ENCODE data around the gene EPHB3.

Gene EPHB3

DNA sequence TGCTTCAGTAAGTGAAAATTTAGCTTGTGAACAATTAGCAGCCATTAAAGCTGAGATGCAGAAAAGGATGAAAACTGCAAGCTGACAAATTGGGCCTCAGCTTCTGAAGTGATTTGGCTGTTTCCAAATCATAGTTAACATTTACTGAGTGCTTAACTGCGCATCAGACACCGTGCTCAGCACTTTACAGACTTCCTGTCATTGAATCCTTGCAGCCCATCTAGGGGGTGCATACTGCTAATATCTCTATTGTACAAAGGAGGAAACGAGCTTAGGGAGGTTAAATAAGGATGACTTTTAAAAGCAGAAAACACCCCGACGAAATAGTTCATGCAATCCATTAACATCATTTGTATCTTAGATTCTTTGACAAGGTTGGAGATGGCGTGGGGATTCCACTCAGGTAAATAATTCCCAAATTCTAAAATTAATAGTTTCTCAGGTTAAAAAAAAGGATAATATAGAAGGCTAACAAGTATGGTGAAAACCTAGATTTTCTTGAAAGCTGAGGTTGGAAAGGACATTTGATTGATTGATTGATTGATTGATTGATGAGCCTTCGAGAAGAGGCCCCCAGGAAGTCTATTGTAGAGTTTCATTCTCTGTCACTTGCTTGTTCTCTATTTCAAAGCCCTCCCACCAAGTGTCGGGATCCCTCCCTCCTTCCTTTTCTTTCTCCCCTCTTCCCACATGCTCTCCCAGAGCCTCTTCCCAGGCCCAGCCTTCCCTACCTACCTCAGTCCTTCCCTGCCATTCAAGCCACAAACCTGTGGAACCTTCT, 23.5 kb upstream of the EPHB3 start:
- no peak for ATAC-seq (replicated peaks; ENCODE audit: extremely low read depth, poor library complexity, severe bottlenecking)
- Mint-ChIP-seq H3K4me3 (no peak overlapping the region), H3K27ac (ENCODE audit: low read depth) (no peak overlapping the region), H3K4me1 (no peaks in the 10 kb centered on the region), H3K36me3 (ENCODE audit: insufficient read depth) (no peaks in the 10 kb centered on the region), H3K9me3 (no peaks in the 10 kb centered on the region), H3K27me3 (peaks cover 70% of the 10 kb centered on the region)
- DNase-seq (ENCODE audit: low spot score in 2 of 2): no peak

DNA sequence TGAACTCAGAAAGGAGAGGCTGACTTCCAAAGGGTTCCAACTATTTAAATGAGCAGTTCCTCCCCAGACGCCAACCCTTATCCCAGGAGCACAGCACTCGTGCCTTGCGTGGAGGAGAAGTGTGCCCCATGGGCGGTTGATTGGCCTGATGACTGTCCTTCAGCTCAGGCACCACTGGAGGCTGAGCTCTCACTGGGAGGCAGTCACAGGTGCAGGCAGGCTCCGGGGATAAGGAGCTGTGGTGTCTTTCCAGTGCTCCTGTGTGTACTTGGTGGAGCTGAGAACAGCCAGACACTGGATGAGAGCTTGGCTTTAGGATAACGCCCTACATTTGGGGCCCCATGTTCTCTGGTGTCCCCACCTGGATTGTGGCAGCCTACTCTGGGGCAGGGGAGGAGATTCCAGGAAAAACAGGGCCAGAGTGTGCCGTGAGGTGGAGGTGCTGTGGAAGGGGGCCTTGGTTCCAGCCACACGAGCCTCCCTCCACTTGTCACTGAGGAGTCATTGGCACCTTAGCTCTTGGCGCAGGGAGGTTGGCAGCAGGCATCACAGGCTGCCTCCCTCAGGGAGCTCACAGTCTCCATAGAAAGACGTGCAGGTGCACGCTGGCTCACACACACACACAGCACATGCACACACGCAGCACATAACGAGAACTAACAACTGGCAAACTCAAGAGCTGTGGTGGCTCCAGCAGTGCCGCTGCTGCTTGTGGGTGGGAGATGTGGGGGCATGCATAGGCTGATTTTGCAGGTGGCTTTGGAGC, 22.7 kb upstream of the EPHB3 start:
- no peaks in the 10 kb centered on the region for H3K9me3 Mint-ChIP-seq
- H3K4me1 Mint-ChIP-seq: peaks cover 6% of the 10 kb centered on the region
- peaks cover 70% of the 10 kb centered on the region for H3K27me3 Mint-ChIP-seq
- H3K27ac Mint-ChIP-seq (ENCODE audit: low read depth): no peak overlapping the region
- ATAC-seq (replicated peaks; ENCODE audit: extremely low read depth, poor library complexity, severe bottlenecking): no peak
- H3K4me3 Mint-ChIP-seq: no peak overlapping the region
- no peaks in the 10 kb centered on the region for H3K36me3 Mint-ChIP-seq (ENCODE audit: insufficient read depth)
- no peak for DNase-seq (ENCODE audit: low spot score in 2 of 2)

DNA sequence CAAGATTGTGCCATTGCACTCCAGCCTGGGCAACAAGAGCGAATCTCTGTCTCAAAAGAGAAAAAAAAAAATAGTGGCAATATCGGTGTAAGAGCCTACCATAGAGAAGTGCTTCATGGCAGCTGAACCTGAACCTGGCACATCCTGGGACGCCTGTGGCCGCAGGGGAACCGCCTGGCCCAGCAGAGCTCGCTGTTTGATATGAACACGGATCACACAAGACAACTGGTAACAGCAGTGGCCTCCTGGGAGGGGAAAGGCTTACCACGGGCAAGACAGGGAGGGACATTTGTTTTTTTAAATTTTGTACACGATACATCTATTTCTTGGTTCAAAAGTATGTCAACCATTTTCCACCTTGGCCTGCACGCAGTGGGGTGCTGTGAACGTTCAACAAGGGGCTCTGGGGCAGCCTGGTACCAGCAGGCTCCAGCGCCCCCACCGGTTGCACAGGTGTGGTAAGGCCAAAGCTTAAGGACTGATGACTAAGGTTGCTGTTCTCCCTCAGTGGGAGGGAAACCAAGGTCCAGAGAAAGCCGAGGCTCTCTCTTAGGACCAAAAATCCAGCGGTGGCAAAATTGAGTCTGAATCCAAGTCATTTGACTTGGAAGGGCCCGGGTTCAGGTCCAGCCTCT, 21.7 kb upstream of the EPHB3 start:
- no peaks in the 10 kb centered on the region for H3K9me3 Mint-ChIP-seq
- peaks cover 10% of the 10 kb centered on the region for H3K4me1 Mint-ChIP-seq
- no peak overlapping the region for H3K27ac Mint-ChIP-seq (ENCODE audit: low read depth)
- DNase-seq (ENCODE audit: low spot score in 2 of 2) (no peak), ATAC-seq (replicated peaks; ENCODE audit: extremely low read depth, poor library complexity, severe bottlenecking) (no peak)
- no peaks in the 10 kb centered on the region for H3K36me3 Mint-ChIP-seq (ENCODE audit: insufficient read depth)
- peaks cover 65% of the 10 kb centered on the region for H3K27me3 Mint-ChIP-seq
- H3K4me3 Mint-ChIP-seq: no peak overlapping the region

DNA sequence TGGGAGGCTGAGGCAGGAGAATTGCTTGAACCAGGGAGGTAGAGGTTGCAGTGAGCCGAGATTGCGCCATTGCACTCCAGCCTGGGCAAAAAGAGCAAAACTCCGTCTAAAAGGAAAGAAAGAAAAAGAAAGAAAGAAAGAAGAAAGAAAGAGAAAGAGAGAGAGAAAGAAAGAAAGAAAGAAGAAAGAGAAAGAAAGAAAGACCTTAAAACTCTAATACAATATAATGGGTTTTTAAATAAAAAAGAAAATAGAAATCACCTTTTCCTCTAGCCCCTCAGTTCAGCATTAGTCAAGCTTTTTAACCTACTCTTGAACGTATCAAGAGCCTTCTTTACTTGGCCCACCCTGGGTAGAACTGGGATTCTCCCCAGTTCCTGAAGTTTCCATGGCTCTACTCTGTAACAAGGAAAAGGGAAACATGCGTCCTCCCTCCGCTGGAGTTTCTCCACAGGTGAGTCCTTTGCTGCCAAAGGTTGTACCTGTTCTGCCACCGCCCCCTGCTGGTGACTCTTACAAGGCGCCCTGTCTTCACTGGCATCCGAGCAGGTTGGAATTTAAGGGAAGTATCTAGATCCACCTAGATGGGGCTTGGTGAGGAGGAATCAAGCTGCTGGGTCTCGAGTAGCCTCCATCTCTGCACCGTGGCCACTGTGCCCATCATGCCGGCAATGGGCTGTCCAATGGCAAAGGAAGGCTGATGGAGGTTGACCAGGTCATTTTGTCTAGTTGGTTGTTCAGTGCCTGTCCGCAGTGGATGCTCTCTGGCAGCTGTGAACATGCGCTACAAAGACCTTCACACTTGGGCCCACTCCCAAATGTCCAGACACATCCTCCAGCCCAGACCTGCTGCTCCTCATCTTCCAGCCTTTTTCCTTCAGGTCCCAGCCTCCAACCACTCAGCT, 20.6 kb upstream of the EPHB3 start:
- Mint-ChIP-seq H3K4me1 (peaks cover 10% of the 10 kb centered on the region), H3K36me3 (ENCODE audit: insufficient read depth) (no peaks in the 10 kb centered on the region), H3K27me3 (peaks cover 74% of the 10 kb centered on the region), H3K27ac (ENCODE audit: low read depth) (no peak overlapping the region), H3K4me3 (no peak overlapping the region), H3K9me3 (no peaks in the 10 kb centered on the region)
- peak; percentile 59 for ATAC-seq (replicated peaks; ENCODE audit: extremely low read depth, poor library complexity, severe bottlenecking)
- peak; percentile 48 to 52 for DNase-seq (ENCODE audit: low spot score in 2 of 2)

DNA sequence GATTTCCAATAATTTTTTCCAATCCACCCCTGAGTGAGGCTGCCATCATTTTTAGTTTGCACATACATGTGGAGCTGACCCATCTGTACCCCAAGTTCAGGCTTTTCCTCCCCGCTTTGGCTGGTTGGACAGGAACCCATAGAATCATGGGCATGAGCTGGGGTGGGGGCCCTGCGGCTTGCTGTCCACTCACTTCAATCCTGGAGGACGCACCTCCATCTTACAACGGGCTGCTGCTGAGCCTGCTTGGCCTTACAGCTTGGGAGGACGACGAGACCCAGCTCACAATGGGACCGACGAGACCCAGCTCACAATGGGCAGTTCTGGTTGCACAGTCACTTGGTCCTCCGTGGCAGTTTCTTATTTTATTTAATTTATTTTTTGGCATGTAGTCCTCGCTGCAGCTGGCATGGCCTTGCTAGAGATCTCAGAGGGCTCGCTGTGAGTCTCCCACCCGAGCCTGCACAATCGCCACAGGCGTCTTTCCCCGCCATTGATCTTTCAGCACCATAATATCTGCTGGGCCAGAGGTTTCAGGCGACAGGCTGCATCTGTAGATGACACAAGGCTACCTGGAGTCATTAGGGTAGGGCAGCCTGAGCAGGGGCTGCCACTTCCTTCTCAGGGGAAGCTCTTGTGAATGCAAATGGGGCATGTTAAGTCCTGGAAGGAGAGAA, 19.6 kb upstream of the EPHB3 start:
- H3K36me3 Mint-ChIP-seq (ENCODE audit: insufficient read depth): no peaks in the 10 kb centered on the region
- peaks cover 84% of the 10 kb centered on the region for H3K27me3 Mint-ChIP-seq
- no peak overlapping the region for H3K4me3 Mint-ChIP-seq

DNA sequence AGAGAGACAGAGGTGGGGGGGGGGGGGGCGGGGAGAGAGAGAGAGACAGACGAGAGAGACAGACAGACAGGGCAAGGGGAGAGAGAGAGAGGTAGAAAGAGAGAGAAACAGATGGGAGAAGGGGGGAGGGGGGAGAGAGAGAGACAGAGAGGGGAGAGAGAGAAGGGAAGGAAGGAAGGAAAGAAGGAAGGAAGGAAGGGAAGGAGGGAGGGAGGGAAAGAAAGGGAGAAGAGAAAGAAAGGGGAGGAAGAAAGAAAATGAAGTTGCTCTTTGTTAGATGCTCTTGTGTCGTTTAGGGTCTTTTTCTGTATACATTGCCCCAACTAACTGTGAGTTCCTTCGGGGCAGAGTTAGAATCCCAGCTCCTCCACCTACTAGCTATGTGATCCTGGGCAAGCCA, 19.0 kb upstream of the EPHB3 start:
- DNase-seq (ENCODE audit: low spot score in 2 of 2): no peak
- Mint-ChIP-seq H3K27me3 (peaks cover 86% of the 10 kb centered on the region), H3K4me3 (no peak overlapping the region), H3K4me1 (peaks cover 10% of the 10 kb centered on the region), H3K36me3 (ENCODE audit: insufficient read depth) (no peaks in the 10 kb centered on the region), H3K9me3 (no peaks in the 10 kb centered on the region), H3K27ac (ENCODE audit: low read depth) (no peak overlapping the region)
- ATAC-seq (replicated peaks; ENCODE audit: extremely low read depth, poor library complexity, severe bottlenecking): no peak

More for the DNA sequence above, 19.6 kb upstream of the EPHB3 start:
- Mint-ChIP-seq H3K9me3 (no peaks in the 10 kb centered on the region), H3K4me1 (peaks cover 10% of the 10 kb centered on the region), H3K27ac (ENCODE audit: low read depth) (no peak overlapping the region)
- no peak for ATAC-seq (replicated peaks; ENCODE audit: extremely low read depth, poor library complexity, severe bottlenecking)
- no peak for DNase-seq (ENCODE audit: low spot score in 2 of 2)

DNA sequence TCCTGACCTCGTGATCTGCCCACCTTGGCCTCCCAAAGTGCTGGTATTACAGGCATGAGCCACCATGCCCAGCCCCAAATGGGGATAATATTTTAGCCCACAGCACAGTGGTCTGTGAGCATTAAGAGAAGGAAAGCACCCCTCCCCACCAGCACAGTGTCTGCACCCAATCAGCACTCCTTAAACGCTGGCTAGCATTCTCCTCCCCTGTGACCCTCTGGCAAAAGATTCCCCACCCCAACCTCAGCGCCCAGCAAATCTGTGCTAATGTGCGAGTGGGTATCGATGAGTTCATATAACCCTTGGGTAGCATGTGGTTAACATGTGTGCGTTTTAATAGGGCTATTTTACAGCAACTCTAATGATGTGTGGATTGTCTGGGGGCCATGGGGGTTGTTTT, 18.3 kb upstream of the EPHB3 start:
- Mint-ChIP-seq H3K4me3 (no peak overlapping the region), H3K9me3 (no peaks in the 10 kb centered on the region), H3K36me3 (ENCODE audit: insufficient read depth) (no peaks in the 10 kb centered on the region), H3K27me3 (peaks cover 87% of the 10 kb centered on the region), H3K4me1 (peaks cover 10% of the 10 kb centered on the region), H3K27ac (ENCODE audit: low read depth) (no peak overlapping the region)
- ATAC-seq (replicated peaks; ENCODE audit: extremely low read depth, poor library complexity, severe bottlenecking) (no peak), DNase-seq (ENCODE audit: low spot score in 2 of 2) (no peak)

DNA sequence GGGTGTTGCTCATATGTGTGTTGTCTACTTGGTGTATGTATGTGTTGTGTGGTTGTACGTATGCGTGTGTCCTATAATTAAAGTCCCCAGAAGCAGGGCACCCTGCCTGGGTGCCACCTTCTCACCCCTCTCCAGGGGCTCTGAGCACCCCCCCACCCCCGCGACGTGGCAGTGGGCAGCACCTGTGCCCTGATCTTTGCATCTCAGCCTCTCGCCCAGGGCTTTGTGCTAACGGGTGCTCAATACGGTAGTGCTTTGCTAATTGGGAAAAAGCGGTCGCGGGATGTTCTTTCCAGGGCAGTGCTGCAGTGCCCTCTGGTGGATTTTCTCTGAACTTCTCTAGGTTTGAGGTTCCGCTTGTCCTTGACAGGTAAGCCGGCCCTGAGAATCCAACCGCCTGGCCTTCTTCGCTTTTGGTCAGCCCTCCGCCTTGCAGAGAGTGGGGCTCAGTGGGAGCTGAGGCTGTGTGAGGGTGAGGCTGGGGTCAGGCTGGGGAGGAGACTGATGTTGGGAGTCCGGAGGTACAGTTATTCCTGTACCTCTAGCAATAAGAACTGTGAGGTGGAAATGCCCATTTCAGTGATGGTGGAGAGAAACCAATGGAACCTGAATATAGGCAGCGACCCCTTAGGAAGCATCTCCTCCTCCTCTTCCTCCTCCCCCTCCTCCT, 17.6 kb upstream of the EPHB3 start:
- Mint-ChIP-seq H3K9me3 (no peaks in the 10 kb centered on the region), H3K4me1 (peaks cover 10% of the 10 kb centered on the region), H3K36me3 (ENCODE audit: insufficient read depth) (no peaks in the 10 kb centered on the region), H3K4me3 (no peak overlapping the region), H3K27ac (ENCODE audit: low read depth) (no peak overlapping the region), H3K27me3 (peaks cover 86% of the 10 kb centered on the region)
- peak; percentile 38 for ATAC-seq (replicated peaks; ENCODE audit: extremely low read depth, poor library complexity, severe bottlenecking)
- DNase-seq (ENCODE audit: low spot score in 2 of 2): peak; percentile 62 to 66

DNA sequence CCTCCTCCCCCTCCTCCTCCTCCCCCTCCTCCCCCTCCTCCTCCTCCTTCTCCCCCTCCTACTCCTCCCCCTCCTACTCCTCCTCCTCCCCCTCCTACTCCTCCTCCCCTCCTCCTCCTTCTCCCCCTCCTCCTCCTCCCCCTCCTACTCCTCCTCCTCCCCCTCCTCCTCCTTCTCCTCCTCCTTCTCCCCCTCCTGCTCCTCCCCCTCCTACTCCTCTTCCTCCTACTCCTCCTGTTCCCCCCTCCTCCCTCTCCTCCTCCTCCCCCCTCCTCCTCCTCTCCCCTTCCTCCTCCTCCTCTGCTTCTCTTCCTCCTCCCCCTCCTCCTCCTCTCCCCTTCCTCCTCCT, 17.1 kb upstream of the EPHB3 start:
- no peaks in the 10 kb centered on the region for H3K36me3 Mint-ChIP-seq (ENCODE audit: insufficient read depth)
- no peaks in the 10 kb centered on the region for H3K9me3 Mint-ChIP-seq
- ATAC-seq (replicated peaks; ENCODE audit: extremely low read depth, poor library complexity, severe bottlenecking) (no peak), DNase-seq (ENCODE audit: low spot score in 2 of 2) (no peak)
- no peak overlapping the region for H3K4me3 Mint-ChIP-seq
- H3K27ac Mint-ChIP-seq (ENCODE audit: low read depth): no peak overlapping the region
- peaks cover 82% of the 10 kb centered on the region for H3K27me3 Mint-ChIP-seq
- H3K4me1 Mint-ChIP-seq: peaks cover 10% of the 10 kb centered on the region

DNA sequence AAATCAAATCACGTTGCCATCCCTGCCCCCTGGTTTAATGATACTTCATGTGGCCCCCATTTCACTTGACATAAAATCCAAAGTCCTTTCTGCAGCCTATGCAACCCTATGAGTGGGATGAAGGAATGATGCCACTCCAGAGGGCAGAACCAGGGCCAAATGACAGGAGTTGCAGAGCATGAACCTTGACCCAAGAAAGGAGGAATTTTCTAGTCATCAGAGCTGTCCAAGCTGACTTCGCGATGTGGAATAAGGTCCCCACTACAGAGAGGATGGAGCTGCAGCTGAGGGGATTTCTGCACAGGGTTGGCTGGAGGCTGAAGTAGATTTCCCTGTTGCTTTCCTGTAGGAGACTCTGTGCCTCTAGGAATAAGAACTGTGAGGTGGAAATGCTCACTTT, 15.8 kb upstream of the EPHB3 start:
- no peak for DNase-seq (ENCODE audit: low spot score in 2 of 2)
- peaks cover 10% of the 10 kb centered on the region for H3K4me1 Mint-ChIP-seq
- no peak for ATAC-seq (replicated peaks; ENCODE audit: extremely low read depth, poor library complexity, severe bottlenecking)
- no peak overlapping the region for H3K27ac Mint-ChIP-seq (ENCODE audit: low read depth)
- no peaks in the 10 kb centered on the region for H3K36me3 Mint-ChIP-seq (ENCODE audit: insufficient read depth)
- H3K9me3 Mint-ChIP-seq: no peaks in the 10 kb centered on the region
- H3K27me3 Mint-ChIP-seq: peaks cover 79% of the 10 kb centered on the region
- no peak overlapping the region for H3K4me3 Mint-ChIP-seq

DNA sequence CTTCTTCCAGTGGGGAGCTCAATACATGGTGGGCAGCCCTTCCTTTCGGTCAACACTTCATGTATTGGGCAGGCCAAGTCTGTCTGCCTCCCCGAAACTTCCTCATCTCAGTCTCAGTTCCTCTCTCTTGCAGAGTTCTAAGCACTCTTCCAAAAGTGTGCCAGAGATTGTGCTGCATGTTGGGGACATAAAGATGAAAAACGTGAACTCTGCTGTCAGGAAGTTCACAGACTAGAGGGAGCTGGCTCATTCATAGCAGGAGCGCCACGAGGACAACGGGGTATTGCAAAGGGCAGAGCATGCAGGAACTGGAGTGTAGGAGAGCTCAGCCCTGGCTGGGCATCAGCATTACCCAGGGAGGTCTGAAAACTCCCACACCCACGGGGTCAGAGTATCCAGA, 15.3 kb upstream of the EPHB3 start:
- Mint-ChIP-seq H3K4me3 (no peak overlapping the region), H3K36me3 (ENCODE audit: insufficient read depth) (no peaks in the 10 kb centered on the region), H3K9me3 (no peaks in the 10 kb centered on the region), H3K4me1 (peaks cover 10% of the 10 kb centered on the region), H3K27me3 (peaks cover 79% of the 10 kb centered on the region), H3K27ac (ENCODE audit: low read depth) (no peak overlapping the region)
- peak; percentile 6 for ATAC-seq (replicated peaks; ENCODE audit: extremely low read depth, poor library complexity, severe bottlenecking)
- DNase-seq (ENCODE audit: low spot score in 2 of 2): no peak
